GM18873 (cell line): ENCODE measurements around the gene ZNF578.
"Not testable (repeated sequence)": the region's sequence is repeated elsewhere in the genome, so short reads cannot be mapped to it uniquely, and the experiment has no call there.

ENCODE experiments used
- ATAC-seq: cut with Tn5 transposase; IDR thresholded peaks from one replicate; pipeline ENCODE4 v1.9.1; 2021; ENCODE audit warnings: mild to moderate bottlenecking, moderate library complexity, moderate number of reproducible peaks; ENCODE audit not compliant: unreplicated experiment, low FRiP score

ZNF578 gene

GRCh38 chr19:52453324-52454094 lies at the start of gene ZNF578:
TSS of gene ZNF578 (plus strand) at chr19:52453553. CDS start at chr19:52501846, 48,293 bp downstream.
- ATAC-seq, result no peak

GRCh38 chr19:52410276-52410675 lies 43.1 kb upstream of the ZNF578 start:
- no peak for ATAC-seq

DNA sequence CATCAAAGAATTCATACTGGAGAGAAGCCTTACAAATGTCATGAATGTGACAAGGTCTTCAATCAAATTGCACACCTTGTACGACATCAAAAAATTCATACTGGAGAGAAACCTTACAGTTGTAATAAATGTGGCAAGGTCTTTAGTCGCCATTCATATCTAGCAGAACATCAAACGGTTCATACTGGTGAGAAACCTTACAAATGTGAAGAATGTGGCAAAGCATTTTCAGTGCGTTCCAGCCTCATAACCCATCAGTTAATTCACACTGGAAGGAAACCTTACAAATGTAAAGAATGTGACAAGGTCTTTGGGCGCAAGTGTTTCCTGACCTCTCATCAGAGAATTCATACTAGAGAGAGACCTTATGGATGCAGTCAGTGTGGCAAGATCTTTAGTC lies 37.6 kb upstream of the ZNF578 start:
- ATAC-seq, result no peak

GRCh38 chr19:52428937-52429336 lies 24.4 kb upstream of the ZNF578 start, which contains the start of gene ZNF534:
TSS of gene ZNF534 (plus strand) at chr19:52429148. CDS start at chr19:52431475, 2,327 bp downstream.
- ATAC-seq, result no peak

GRCh38 chr19:52442179-52442578 lies 11.2 kb upstream of the ZNF578 start:
- no peak for ATAC-seq

GRCh38 chr19:52444506-52444905 lies 8.8 kb upstream of the ZNF578 start:
- no peak for ATAC-seq

- no peak for ATAC-seq
These were observed 2.1 kb upstream of the ZNF578 start for GRCh38 chr19:52451241-52451640.

- ATAC-seq, result no peak
These were observed 11.6 kb downstream of the ZNF578 start for GRCh38 chr19:52464798-52465470.

DNA sequence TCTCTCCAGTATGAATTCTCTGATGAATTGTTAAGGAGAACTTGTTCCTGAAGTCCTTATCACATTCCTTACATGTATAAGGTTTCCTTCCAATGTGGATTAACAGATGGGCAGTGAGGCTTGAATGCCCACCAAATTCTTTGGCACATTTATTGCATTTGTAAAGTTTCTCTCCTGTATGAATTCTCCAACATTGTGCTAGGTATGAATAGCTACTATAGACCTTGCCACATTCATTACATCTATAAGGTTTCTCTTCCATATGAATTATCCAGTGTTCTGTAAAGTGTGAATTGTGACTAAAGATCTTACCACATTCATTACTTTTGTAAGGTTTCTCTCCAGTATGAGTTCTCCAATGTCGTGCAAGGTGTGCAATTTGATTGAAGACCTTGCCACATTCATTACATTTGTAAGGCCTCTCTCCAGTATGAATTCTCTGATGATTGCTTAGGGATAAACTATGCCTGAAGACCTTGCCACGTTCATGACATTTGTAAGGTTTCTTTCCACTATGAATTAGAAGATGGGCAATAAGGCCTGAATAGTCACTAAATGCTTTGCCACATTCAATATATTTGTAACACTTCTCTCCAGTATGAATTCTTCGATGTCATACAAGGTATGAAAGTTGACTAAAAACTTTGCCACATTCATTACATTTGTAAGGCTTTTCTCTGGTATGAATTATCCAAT lies 20.4 kb downstream of the ZNF578 start:
- no peak for ATAC-seq

- no peak for ATAC-seq
These were observed 21.2 kb downstream of the ZNF578 start for GRCh38 chr19:52474351-52475127.

GRCh38 chr19:52484111-52484743 lies 30.9 kb downstream of the ZNF578 start:
- not testable (repeated sequence) for ATAC-seq

DNA sequence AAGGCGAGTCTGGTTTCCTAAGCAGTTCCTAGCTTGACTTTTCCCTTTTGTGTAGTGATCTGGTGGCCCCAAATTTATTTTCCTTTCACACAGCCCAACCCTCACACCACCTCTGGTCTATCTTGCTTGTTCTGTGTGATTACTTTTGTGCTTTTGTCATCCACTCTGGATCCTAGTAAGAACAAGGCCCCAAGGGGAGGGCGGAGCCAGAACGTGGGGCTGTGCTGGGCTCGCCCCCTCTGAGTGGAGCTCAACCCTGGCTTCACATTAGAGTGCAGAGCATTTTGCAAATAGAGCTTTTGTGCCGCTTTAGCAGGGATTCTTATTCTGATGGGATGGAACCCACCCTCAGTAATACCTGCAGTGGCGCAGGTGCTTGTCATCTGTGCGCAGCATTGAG lies 31.7 kb downstream of the ZNF578 start:
- ATAC-seq, result not testable (repeated sequence)

- ATAC-seq, result not testable (repeated sequence)
These were observed 32.3 kb downstream of the ZNF578 start for GRCh38 chr19:52485561-52486240.

- no peak for ATAC-seq
These were observed 39.0 kb downstream of the ZNF578 start for GRCh38 chr19:52492201-52492993.

- ATAC-seq, result no peak
These were observed 39.7 kb downstream of the ZNF578 start for GRCh38 chr19:52492994-52493470.

- no peak for ATAC-seq
These were observed 41.2 kb downstream of the ZNF578 start for GRCh38 chr19:52494518-52494917.

DNA sequence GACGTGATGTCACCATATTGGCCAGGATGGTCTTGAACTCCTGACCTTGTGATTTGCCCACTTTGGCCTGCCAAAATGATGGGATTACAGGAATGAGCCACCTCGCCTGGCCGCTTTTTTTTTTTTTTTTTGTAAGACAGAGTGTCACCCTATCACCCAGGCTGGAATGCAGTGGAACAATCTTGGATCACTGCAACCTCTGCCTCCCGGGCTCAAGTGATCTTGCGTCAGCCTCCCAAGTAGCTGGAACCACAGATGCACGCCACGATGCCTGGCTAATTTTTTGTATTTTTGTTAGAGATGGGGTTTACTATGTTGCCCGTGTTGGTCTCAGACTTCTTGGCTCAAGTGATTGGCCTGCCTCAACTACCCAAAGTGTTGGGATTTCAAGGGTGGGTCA lies 45.2 kb downstream of the ZNF578 start:
- ATAC-seq, result no peak

GRCh38 chr19:52500474-52500873 lies 47.1 kb downstream of the ZNF578 start:
- ATAC-seq, result not testable (repeated sequence)
